ENCODE measurements around the gene NR3C2.
"Not testable (repeated sequence)": the region's sequence is repeated elsewhere in the genome, so short reads cannot be mapped to it uniquely, and the experiment has no call there.

Gene NR3C2

GRCh38 chr4:148224476-148224875 lies 217.7 kb downstream of the NR3C2 start:
- FAIRE-seq (no peak), DNase-seq (ENCODE audit: low spot score) (no peak)

- no peak for FAIRE-seq
- DNase-seq (ENCODE audit: low spot score), result no peak
Observed at GRCh38 chr4:148222991-148223660, 219.1 kb downstream of the NR3C2 start.

- DNase-seq (ENCODE audit: low spot score) (no peak), FAIRE-seq (no peak)
Observed at GRCh38 chr4:148216866-148217814, 225.1 kb downstream of the NR3C2 start.

GRCh38 chr4:148216321-148216720 lies 225.9 kb downstream of the NR3C2 start:
- FAIRE-seq (no peak), DNase-seq (ENCODE audit: low spot score) (no peak)

- no peak for DNase-seq (ENCODE audit: low spot score)
- FAIRE-seq, result no peak
Observed at GRCh38 chr4:148215202-148215601, 227.0 kb downstream of the NR3C2 start.

- DNase-seq (ENCODE audit: low spot score) (no peak), FAIRE-seq (no peak)
Observed at GRCh38 chr4:148214529-148215166, 227.6 kb downstream of the NR3C2 start.

- FAIRE-seq (no peak), DNase-seq (ENCODE audit: low spot score) (no peak)
Observed at GRCh38 chr4:148211533-148211932, 230.7 kb downstream of the NR3C2 start.

- no peak for DNase-seq (ENCODE audit: low spot score)
- FAIRE-seq, result no peak
Observed at GRCh38 chr4:148210661-148211060, 231.6 kb downstream of the NR3C2 start.

GRCh38 chr4:148207068-148207467 lies 235.1 kb downstream of the NR3C2 start:
- DNase-seq (ENCODE audit: low spot score) (no peak), FAIRE-seq (no peak)

GRCh38 chr4:148205476-148205875 lies 236.7 kb downstream of the NR3C2 start:
- FAIRE-seq, result no peak

GRCh38 chr4:148204892-148205291 lies 237.3 kb downstream of the NR3C2 start:
- DNase-seq (ENCODE audit: low spot score), result no peak
- FAIRE-seq, result no peak

More at GRCh38 chr4:148205476-148205875, 236.7 kb downstream of the NR3C2 start:
- DNase-seq (ENCODE audit: low spot score), result no peak

- DNase-seq (ENCODE audit: low spot score) (no peak), FAIRE-seq (no peak)
Observed at GRCh38 chr4:148204171-148204570, 238.0 kb downstream of the NR3C2 start.

GRCh38 chr4:148203056-148203898 lies 238.9 kb downstream of the NR3C2 start:
- FAIRE-seq, result no peak
- no peak for DNase-seq (ENCODE audit: low spot score)

- no peak for DNase-seq (ENCODE audit: low spot score)
- no peak for FAIRE-seq
Observed at GRCh38 chr4:148200960-148201359, 241.3 kb downstream of the NR3C2 start.

- DNase-seq (ENCODE audit: low spot score) (no peak), FAIRE-seq (no peak)
Observed at GRCh38 chr4:148196164-148196563, 246.1 kb downstream of the NR3C2 start.

- DNase-seq (ENCODE audit: low spot score) (no peak), FAIRE-seq (no peak)
Observed at GRCh38 chr4:148192526-148192925, 249.7 kb downstream of the NR3C2 start.

- not testable (repeated sequence) for FAIRE-seq; DNase-seq (ENCODE audit: low spot score)
Observed at GRCh38 chr4:148187454-148188222, 254.6 kb downstream of the NR3C2 start.

GRCh38 chr4:148184922-148185321 lies 257.3 kb downstream of the NR3C2 start:
- DNase-seq (ENCODE audit: low spot score) (no peak), FAIRE-seq (no peak)

GRCh38 chr4:148182230-148182911 lies 259.8 kb downstream of the NR3C2 start:
- no peak for DNase-seq (ENCODE audit: low spot score)
- FAIRE-seq, result no peak

Data from RCC 7860 (cell line).